Measurements from ENCODE around the gene OTUB2. TPM values are rescaled to one million over a fixed set of nuclear protein-coding genes. Genes with fewer than 3 reads are reported as not detected.

OTUB2 gene
- total RNA-seq, 2 experiments from 2014 or later, result 0.28 to 0.84 TPM

- no peak overlapping the region for H3K4me3 ChIP-seq (ENCODE audit: low read depth, low read length, poor library complexity, severe bottlenecking)
- BruUV-seq (replicated peaks), result no TSS peak
- no peaks in the 10 kb centered on the region for H3K9me2 ChIP-seq (ENCODE audit: insufficient read depth, low read length)
- H2AFZ ChIP-seq (ENCODE audit: low read length), result no peak overlapping the region
- TF ChIP-seq CTCF (conservative IDR thresholded peaks at IDR 0.05; ENCODE audit: low read length) (no peak), EZH2phosphoT487 (IDR thresholded peaks at IDR 0.05; ENCODE audit: borderline replicate concordance, low read depth, low read length) (no peak)
- no peak overlapping the region for H3K27ac ChIP-seq (ENCODE audit: low read depth, low read length, poor library complexity, severe bottlenecking)
- no peaks in the 10 kb centered on the region for H4K20me1 ChIP-seq (ENCODE audit: insufficient read depth, low read length)
- ChIA-PET CTCF (ENCODE audit: unreplicated experiment) (interaction anchor here (1.1 kb wide), 1 partner anchor 12 kb away, joined by 3 read pairs; no protein-coding TSS in a partner anchor), POLR2A (interaction anchor here (0.7 to 1.1 kb wide), 2 partner anchors 9 to 22 kb away, joined by 3 to 5 read pairs; no protein-coding TSS in a partner anchor)
- no peak for DNase-seq (ENCODE audit: low spot score)
- intact Hi-C loops (cut with micrococcal nuclease; ENCODE audit: unreplicated experiment), result no loop called here
- no peaks in the 10 kb centered on the region for H3K9me3 ChIP-seq (ENCODE audit: low read length)
- H3K79me2 ChIP-seq (ENCODE audit: insufficient read depth, low read depth, low read length), result no peaks in the 10 kb centered on the region
- H3K4me2 ChIP-seq (ENCODE audit: low read length), result no peak overlapping the region
- H3K36me3 ChIP-seq (ENCODE audit: insufficient read depth, low read length), result no peaks in the 10 kb centered on the region; the same call in 1 of the 2 replicates
- H3K4me1 ChIP-seq (ENCODE audit: insufficient read depth, low read length, poor library complexity, severe bottlenecking), result peaks cover 25% of the 10 kb centered on the region
Measured at GRCh38 chr14:93982230-93983007, 43.7 kb upstream of the OTUB2 start.

DNA sequence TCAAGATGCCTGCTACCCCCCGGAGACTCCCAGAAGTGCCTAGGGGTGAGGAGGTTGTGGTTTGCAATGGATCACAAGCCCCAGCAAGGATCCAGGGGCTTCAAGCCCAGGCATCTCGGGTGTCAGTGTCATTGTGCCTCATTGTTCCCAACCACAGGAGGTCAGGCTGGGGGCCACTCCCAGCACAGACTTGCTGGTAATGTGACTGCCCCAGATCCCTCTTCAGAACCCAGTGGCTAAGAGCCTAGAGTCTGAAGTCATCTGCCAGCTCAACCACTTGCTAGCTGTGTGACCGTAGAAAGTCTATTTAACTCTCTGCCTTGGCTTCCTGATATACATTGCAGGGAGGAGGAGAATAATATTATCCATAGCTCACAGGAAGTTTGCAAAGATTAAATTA is 42.1 kb upstream of the OTUB2 start:
- ChIA-PET POLR2A (interaction anchor here (0.9 to 1.0 kb wide), 2 partner anchors 15 to 41 kb away, joined by 3 read pairs; no protein-coding TSS in a partner anchor), CTCF (ENCODE audit: unreplicated experiment) (no interaction called here)
- Histone ChIP-seq H3K9me3 (ENCODE audit: low read length) (no peaks in the 10 kb centered on the region), H3K4me1 (ENCODE audit: insufficient read depth, low read length, poor library complexity, severe bottlenecking) (peaks cover 9% of the 10 kb centered on the region), H3K9me2 (ENCODE audit: insufficient read depth, low read length) (no peaks in the 10 kb centered on the region), H4K20me1 (ENCODE audit: insufficient read depth, low read length) (no peaks in the 10 kb centered on the region), H3K4me2 (ENCODE audit: low read length) (no peak overlapping the region), H3K36me3 (ENCODE audit: insufficient read depth, low read length) (no peaks in the 10 kb centered on the region), H2AFZ (ENCODE audit: low read length) (no peak overlapping the region), H3K79me2 (ENCODE audit: insufficient read depth, low read depth, low read length) (no peaks in the 10 kb centered on the region), H3K4me3 (ENCODE audit: low read depth, low read length, poor library complexity, severe bottlenecking) (no peak overlapping the region), H3K27ac (ENCODE audit: low read depth, low read length, poor library complexity, severe bottlenecking) (no peak overlapping the region)
- TF ChIP-seq CTCF (conservative IDR thresholded peaks at IDR 0.05; ENCODE audit: low read length) (no peak), EZH2phosphoT487 (IDR thresholded peaks at IDR 0.05; ENCODE audit: borderline replicate concordance, low read depth, low read length) (no peak)
- intact Hi-C loops (cut with micrococcal nuclease; ENCODE audit: unreplicated experiment), result no loop called here
- no TSS peak for BruUV-seq (replicated peaks)
- no peak for DNase-seq (ENCODE audit: low spot score)

DNA sequence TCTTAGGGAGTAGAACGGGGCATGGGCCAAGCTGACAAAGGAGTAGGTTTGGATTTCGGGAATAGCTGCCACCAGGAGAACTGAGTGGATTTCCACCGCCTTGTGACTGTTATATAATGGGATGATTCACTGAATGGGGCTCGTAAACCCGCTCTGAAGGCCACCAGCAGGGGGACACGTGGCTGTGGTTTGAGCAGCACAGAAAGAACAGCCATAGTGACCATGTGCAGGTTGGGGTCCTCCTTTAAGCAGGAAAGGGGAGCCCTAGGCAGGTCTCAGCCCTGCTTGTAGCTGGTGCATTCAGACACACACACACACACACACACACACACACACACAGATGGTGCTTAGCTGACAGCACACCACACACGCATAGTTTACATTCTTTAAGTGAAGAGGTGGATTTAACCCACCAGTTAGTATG is 41.1 kb upstream of the OTUB2 start:
- H3K4me3 ChIP-seq (ENCODE audit: low read depth, low read length, poor library complexity, severe bottlenecking), result no peak overlapping the region
- DNase-seq (ENCODE audit: low spot score), result no peak
- H3K36me3 ChIP-seq (ENCODE audit: insufficient read depth, low read length), result no peaks in the 10 kb centered on the region
- no TSS peak for BruUV-seq (replicated peaks)
- H3K9me2 ChIP-seq (ENCODE audit: insufficient read depth, low read length), result no peaks in the 10 kb centered on the region
- ChIA-PET POLR2A (no interaction called here), CTCF (ENCODE audit: unreplicated experiment) (no interaction called here)
- TF ChIP-seq EZH2phosphoT487 (IDR thresholded peaks at IDR 0.05; ENCODE audit: borderline replicate concordance, low read depth, low read length), result no peak
- TF ChIP-seq CTCF (conservative IDR thresholded peaks at IDR 0.05; ENCODE audit: low read length), result peak; percentile 61
- no peak overlapping the region for H3K4me2 ChIP-seq (ENCODE audit: low read length)
- intact Hi-C loops (cut with micrococcal nuclease; ENCODE audit: unreplicated experiment), result no loop called here
- no peaks in the 10 kb centered on the region for H3K9me3 ChIP-seq (ENCODE audit: low read length)
- peaks cover 13% of the 10 kb centered on the region for H3K4me1 ChIP-seq (ENCODE audit: insufficient read depth, low read length, poor library complexity, severe bottlenecking)
- no peaks in the 10 kb centered on the region for H4K20me1 ChIP-seq (ENCODE audit: insufficient read depth, low read length)
- no peaks in the 10 kb centered on the region for H3K79me2 ChIP-seq (ENCODE audit: insufficient read depth, low read depth, low read length)
- no peak overlapping the region for H3K27ac ChIP-seq (ENCODE audit: low read depth, low read length, poor library complexity, severe bottlenecking)
- no peak overlapping the region for H2AFZ ChIP-seq (ENCODE audit: low read length)
